ENCODE measurements around the gene SLC6A3.

Gene SLC6A3

GRCh38 chr5:1465966-1466471 is 20.8 kb upstream of the SLC6A3 start:
- H3K79me2 ChIP-seq: no peaks in the 10 kb centered on the region
- no peaks in the 10 kb centered on the region for H3K36me3 ChIP-seq (ENCODE audit: control insufficient read depth, insufficient read depth, low read length)
- no peak overlapping the region for H3K9ac ChIP-seq
- no peaks in the 10 kb centered on the region for H3K27me3 ChIP-seq (ENCODE audit: control insufficient read depth, insufficient read depth, low read length)
- no peaks in the 10 kb centered on the region for H3K9me3 ChIP-seq (ENCODE audit: control insufficient read depth, low read length)
- no peak overlapping the region for H3K4me2 ChIP-seq (ENCODE audit: low read length)
- no peak overlapping the region for H3K27ac ChIP-seq
- H3K4me3 ChIP-seq (ENCODE audit: low read depth, low read length): no peak overlapping the region
- no peaks in the 10 kb centered on the region for H3K4me1 ChIP-seq
- TF ChIP-seq, protein P1, sequence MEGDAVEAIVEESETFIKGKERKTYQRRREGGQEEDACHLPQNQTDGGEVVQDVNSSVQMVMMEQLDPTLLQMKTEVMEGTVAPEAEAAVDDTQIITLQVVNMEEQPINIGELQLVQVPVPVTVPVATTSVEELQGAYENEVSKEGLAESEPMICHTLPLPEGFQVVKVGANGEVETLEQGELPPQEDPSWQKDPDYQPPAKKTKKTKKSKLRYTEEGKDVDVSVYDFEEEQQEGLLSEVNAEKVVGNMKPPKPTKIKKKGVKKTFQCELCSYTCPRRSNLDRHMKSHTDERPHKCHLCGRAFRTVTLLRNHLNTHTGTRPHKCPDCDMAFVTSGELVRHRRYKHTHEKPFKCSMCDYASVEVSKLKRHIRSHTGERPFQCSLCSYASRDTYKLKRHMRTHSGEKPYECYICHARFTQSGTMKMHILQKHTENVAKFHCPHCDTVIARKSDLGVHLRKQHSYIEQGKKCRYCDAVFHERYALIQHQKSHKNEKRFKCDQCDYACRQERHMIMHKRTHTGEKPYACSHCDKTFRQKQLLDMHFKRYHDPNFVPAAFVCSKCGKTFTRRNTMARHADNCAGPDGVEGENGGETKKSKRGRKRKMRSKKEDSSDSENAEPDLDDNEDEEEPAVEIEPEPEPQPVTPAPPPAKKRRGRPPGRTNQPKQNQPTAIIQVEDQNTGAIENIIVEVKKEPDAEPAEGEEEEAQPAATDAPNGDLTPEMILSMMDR (IDR thresholded peaks at IDR 0.05): no peak
- H2AFZ ChIP-seq: no peak overlapping the region

- Histone ChIP-seq H3K27ac (no peak overlapping the region), H3K4me1 (no peaks in the 10 kb centered on the region), H3K79me2 (no peaks in the 10 kb centered on the region), H3K9me3 (ENCODE audit: control insufficient read depth, low read length) (no peaks in the 10 kb centered on the region), H3K4me2 (ENCODE audit: low read length) (no peak overlapping the region), H3K36me3 (ENCODE audit: control insufficient read depth, insufficient read depth, low read length) (no peaks in the 10 kb centered on the region), H2AFZ (no peak overlapping the region), H3K4me3 (ENCODE audit: low read depth, low read length) (no peak overlapping the region), H3K9ac (no peak overlapping the region), H3K27me3 (ENCODE audit: control insufficient read depth, insufficient read depth, low read length) (no peaks in the 10 kb centered on the region)
- TF ChIP-seq, protein P1 (IDR thresholded peaks at IDR 0.05): no peak
Measured at GRCh38 chr5:1465117-1465516, 19.9 kb upstream of the SLC6A3 start.

DNA sequence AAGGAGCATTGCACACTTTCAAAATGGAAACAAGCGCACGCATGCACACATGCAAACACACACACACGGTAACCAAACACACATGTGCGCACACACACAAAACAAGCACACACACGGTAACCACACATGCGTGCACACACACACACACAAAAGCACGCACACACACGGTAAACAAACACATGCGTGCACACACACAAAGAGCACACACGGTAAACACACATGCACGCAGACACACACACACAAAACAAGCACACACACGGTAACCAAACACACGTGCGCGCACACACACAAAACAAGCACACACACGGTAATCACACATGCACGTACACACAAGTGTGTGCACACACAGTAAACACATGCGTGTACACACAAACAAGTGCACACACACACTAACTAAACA is 19.3 kb upstream of the SLC6A3 start:
- Histone ChIP-seq H3K9me3 (ENCODE audit: control insufficient read depth, low read length) (no peaks in the 10 kb centered on the region), H3K27ac (no peak overlapping the region), H3K79me2 (no peaks in the 10 kb centered on the region), H3K27me3 (ENCODE audit: control insufficient read depth, insufficient read depth, low read length) (no peaks in the 10 kb centered on the region), H3K4me3 (ENCODE audit: low read depth, low read length) (no peak overlapping the region), H3K4me1 (no peaks in the 10 kb centered on the region), H3K36me3 (ENCODE audit: control insufficient read depth, insufficient read depth, low read length) (no peaks in the 10 kb centered on the region), H3K4me2 (ENCODE audit: low read length) (no peak overlapping the region), H2AFZ (no peak overlapping the region), H3K9ac (no peak overlapping the region)
- TF ChIP-seq, protein P1 (IDR thresholded peaks at IDR 0.05): no peak

DNA sequence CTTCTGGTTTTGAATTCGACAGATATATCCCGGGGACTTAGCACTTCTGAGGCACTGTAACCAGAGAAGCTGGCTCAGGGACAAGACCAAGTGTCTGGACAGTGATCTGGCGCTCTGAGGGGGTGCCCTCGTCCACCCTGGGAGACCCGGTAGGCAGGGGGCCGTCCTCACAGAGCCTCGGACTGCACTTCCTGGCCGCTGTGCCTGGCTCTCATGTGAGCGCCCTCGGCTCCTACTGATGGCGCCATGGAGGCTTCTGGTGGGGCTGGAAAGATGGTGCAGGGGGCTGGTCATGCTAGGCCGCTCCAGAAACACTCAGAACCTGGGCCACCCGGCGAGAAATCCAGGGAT is 18.8 kb upstream of the SLC6A3 start:
- H3K27me3 ChIP-seq (ENCODE audit: control insufficient read depth, insufficient read depth, low read length): no peaks in the 10 kb centered on the region
- H3K79me2 ChIP-seq: no peaks in the 10 kb centered on the region
- TF ChIP-seq, protein P1 (IDR thresholded peaks at IDR 0.05): no peak
- H3K9ac ChIP-seq: no peak overlapping the region
- H3K36me3 ChIP-seq (ENCODE audit: control insufficient read depth, insufficient read depth, low read length): no peaks in the 10 kb centered on the region
- no peak overlapping the region for H3K4me2 ChIP-seq (ENCODE audit: low read length)
- no peaks in the 10 kb centered on the region for H3K4me1 ChIP-seq
- no peak overlapping the region for H3K4me3 ChIP-seq (ENCODE audit: low read depth, low read length)
- H3K27ac ChIP-seq: no peak overlapping the region
- H2AFZ ChIP-seq: no peak overlapping the region
- H3K9me3 ChIP-seq (ENCODE audit: control insufficient read depth, low read length): no peaks in the 10 kb centered on the region

GRCh38 chr5:1463326-1464095 is 18.3 kb upstream of the SLC6A3 start:
- H3K4me3 ChIP-seq (ENCODE audit: low read depth, low read length): no peak overlapping the region
- no peaks in the 10 kb centered on the region for H3K79me2 ChIP-seq
- no peak overlapping the region for H3K9ac ChIP-seq
- TF ChIP-seq, protein P1 (IDR thresholded peaks at IDR 0.05): no peak
- H2AFZ ChIP-seq: no peak overlapping the region
- H3K4me1 ChIP-seq: no peaks in the 10 kb centered on the region
- no peak overlapping the region for H3K4me2 ChIP-seq (ENCODE audit: low read length)
- H3K27me3 ChIP-seq (ENCODE audit: control insufficient read depth, insufficient read depth, low read length): no peaks in the 10 kb centered on the region
- H3K9me3 ChIP-seq (ENCODE audit: control insufficient read depth, low read length): no peaks in the 10 kb centered on the region
- H3K27ac ChIP-seq: no peak overlapping the region
- no peaks in the 10 kb centered on the region for H3K36me3 ChIP-seq (ENCODE audit: control insufficient read depth, insufficient read depth, low read length)

All from parathyroid adenoma (tissue), 2 donors.